Mammary epithelial cell (primary cell): Measurements from ENCODE around the gene STAT3.

Experiments
- CTCF ChIP-seq, 2 donors: IDR thresholded peaks in 1 of 2; conservative IDR thresholded peaks in 1 of 2; 2 replicates each; pipeline ENCODE4 v1.5.1; 2011 to 2012; ENCODE audit warnings: inconsistent platforms in 2 of 2, low read length in 2 of 2, mild to moderate bottlenecking in 2 of 2, control low read depth in 1 of 2, low read depth in 1 of 2; ENCODE audit not compliant: insufficient read depth in 1 of 2; ENCODE audit errors: extremely low read depth in 1 of 2
- EZH2 ChIP-seq: IDR thresholded peaks from 2 replicates; pipeline ENCODE4 v1.6.1; 2012; ENCODE audit warnings: low read length, inconsistent platforms, borderline replicate concordance

GRCh38 chr17:42309142-42309541, 79.1 kb downstream of the STAT3 start:
- no peak for TF ChIP-seq EZH2
- TF ChIP-seq CTCF (conservative IDR thresholded peaks at IDR 0.05 in 1 of 2, IDR thresholded peaks at IDR 0.05 in 1 of 2; ENCODE audit: extremely low read depth in 1 of 2, insufficient read depth in 1 of 2, low read depth in 1 of 2, low read length in 2 of 2): no peak
